ENCODE data around the gene HERC3. TPM values are rescaled to one million over a fixed set of nuclear protein-coding genes. Genes with fewer than 3 reads are reported as not detected.

HERC3 gene
- total and polyA plus RNA-seq, 2 of the 13 experiments (the other 11 are each of a cell fraction or from before 2014, with no cell fraction given), result 3.8 to 6.2 TPM

DNA sequence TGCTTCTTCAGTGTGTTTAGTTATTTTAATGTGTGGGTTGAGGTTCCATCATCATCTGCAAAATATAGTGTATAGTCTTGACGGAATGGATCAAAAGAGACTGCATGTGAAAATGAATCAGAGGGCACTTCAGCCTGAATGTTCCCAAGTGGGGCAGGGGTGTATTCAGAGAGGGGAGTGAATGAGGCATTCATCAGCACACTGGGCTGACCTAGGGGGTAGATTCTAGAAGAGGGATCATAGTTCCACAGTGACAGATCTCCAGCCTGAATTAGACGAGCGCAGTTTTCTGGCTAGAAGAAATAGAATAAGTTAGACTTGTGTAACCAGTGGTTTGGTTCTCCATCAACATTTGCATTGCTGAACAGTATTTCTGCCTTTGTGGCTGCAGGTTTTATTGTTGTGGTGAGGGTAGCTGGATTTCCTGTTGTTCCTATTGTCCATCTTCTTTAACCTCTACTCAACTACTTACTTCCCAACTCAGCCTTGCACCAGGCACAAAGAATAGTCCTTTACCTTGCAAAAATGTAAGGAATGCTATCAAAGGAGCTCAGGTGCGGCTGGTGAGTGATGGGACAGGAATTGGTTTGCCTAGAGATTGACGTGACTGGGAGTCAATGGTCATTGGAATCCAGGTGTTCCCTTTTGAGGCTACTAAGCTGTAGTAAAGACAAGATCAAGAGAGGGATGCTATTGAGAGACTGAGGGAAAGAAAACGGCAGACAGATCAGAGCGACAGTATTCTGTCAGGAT lies 54.4 kb downstream of the HERC3 start:
- intact Hi-C loops (cut with micrococcal nuclease; ENCODE audit: unreplicated experiment), result no loop called here
- Histone ChIP-seq H3K4me1 (ENCODE audit: insufficient read depth, low read length) (no peaks in the 10 kb centered on the region), H3K9ac (ENCODE audit: insufficient read depth, low read depth, low read length) (no peak overlapping the region), H3K36me3 (replicated peaks in 1 of 2; ENCODE audit: control insufficient read depth in 1 of 2, insufficient read depth in 2 of 2, low read length in 2 of 2) (no peaks in the 10 kb centered on the region), H3K4me2 (ENCODE audit: low read depth, low read length) (no peak overlapping the region), H3K4me3 (replicated peaks in 1 of 3; ENCODE audit: insufficient read depth in 1 of 3, low read depth in 2 of 3, low read length in 3 of 3) (no peak overlapping the region), H3K9me3 (ENCODE audit: low read length) (no peaks in the 10 kb centered on the region), H3K27ac (ENCODE audit: extremely low read length, insufficient read depth, low read length) (no peak overlapping the region), H2AFZ (ENCODE audit: low read length) (no peak overlapping the region), H4K20me1 (ENCODE audit: insufficient read depth, low read length) (no peaks in the 10 kb centered on the region), H3K79me2 (ENCODE audit: insufficient read depth, low read length) (no peaks in the 10 kb centered on the region), H3K27me3 (ENCODE audit: control insufficient read depth in 1 of 2, insufficient read depth in 2 of 2, low read length in 2 of 2) (no peaks in the 10 kb centered on the region)
- POLR2A ChIA-PET, result no interaction called here
- TF ChIP-seq POLR2G (IDR thresholded peaks at IDR 0.05; ENCODE audit: low read depth, low read length) (no peak), ZNF589 (CRISPR knock-in tag; conservative IDR thresholded peaks at IDR 0.05) (no peak), ATF7-NPFF (CRISPR knock-in tag; IDR thresholded peaks at IDR 0.05; ENCODE audit: low read depth) (no peak), CENPX (CRISPR knock-in tag; IDR thresholded peaks at IDR 0.05) (no peak), ZNF75D (CRISPR knock-in tag; IDR thresholded peaks at IDR 0.05; ENCODE audit: borderline replicate concordance) (no peak), SUZ12 (IDR thresholded peaks at IDR 0.05; ENCODE audit: low read depth, low read length) (no peak), ETV6 (CRISPR knock-in tag; conservative IDR thresholded peaks at IDR 0.05) (no peak), DBP (CRISPR knock-in tag; IDR thresholded peaks at IDR 0.05; ENCODE audit: not compliant biosample characterization) (no peak), KAT7 (CRISPR knock-in tag; IDR thresholded peaks at IDR 0.05; ENCODE audit: borderline replicate concordance) (no peak)
- DNase-seq (ENCODE audit: low spot score) (no peak), ATAC-seq (no peak), FAIRE-seq (no peak)
- BruUV-seq (replicated peaks), result no TSS peak
- in situ Hi-C loops (cut with HindIII; ENCODE audit: extremely low pct_ligation_motif_present, low pct_unique_long_range_greater_than_20kb), result no loop called here
- CTCF ChIA-PET (ENCODE audit: low intra/inter-chr PET ratio, low total read pairs), result no interaction called here
- 81% methylated on average over 7 of the region's 7 CpGs for WGBS (ENCODE audit: low lambda C conversion rate)
